ENCODE measurements around the gene NKX6-2.
"Not testable (repeated sequence)": the region's sequence is repeated elsewhere in the genome, so short reads cannot be mapped to it uniquely, and the experiment has no call there.

NKX6-2 gene

DNA sequence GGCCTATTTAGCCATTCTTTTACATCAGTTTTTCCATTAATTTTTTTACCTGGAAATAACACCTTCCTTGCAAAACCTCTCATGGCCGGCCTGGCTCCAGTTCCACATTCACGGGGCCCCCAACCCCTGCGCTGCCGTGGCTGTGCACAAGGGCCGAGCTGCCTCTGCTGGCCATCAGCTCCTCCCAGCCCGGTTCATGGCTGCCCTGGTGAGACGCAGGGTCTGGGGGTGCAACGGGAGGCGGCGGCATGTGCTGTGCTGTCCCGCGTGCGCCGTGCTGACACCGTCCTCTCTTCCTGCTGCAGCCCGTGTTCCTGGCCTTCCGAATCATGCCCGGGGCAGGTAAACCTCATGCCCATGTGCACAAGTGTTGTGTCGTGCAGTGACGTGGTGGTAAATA lies 4.4 kb downstream of the NKX6-2 start:
- no peak for DNase-seq (ENCODE audit: low read depth in 4 of 4, low spot score in 1 of 4)

DNA sequence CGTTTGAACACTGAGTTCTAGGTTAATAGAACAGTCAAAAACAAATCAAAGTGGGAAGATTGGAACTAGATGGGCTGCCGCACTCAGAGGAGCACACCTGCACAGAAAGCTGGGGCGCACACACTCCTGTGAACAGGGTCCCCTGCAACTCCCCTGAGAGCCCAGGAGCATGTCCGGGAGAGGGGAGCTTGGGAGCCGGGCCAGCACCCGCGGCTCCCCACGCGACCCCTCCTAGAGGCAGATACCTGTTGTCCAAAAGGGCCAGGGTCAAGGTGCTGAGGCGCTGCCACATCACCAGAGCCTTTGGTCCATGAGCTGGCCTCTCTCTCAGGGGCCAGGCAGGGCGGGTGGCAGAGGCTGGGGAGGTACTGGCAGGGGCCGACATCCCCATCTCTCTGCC lies 5.6 kb downstream of the NKX6-2 start:
- DNase-seq (ENCODE audit: low read depth in 4 of 4, low spot score in 1 of 4), result no peak

DNA sequence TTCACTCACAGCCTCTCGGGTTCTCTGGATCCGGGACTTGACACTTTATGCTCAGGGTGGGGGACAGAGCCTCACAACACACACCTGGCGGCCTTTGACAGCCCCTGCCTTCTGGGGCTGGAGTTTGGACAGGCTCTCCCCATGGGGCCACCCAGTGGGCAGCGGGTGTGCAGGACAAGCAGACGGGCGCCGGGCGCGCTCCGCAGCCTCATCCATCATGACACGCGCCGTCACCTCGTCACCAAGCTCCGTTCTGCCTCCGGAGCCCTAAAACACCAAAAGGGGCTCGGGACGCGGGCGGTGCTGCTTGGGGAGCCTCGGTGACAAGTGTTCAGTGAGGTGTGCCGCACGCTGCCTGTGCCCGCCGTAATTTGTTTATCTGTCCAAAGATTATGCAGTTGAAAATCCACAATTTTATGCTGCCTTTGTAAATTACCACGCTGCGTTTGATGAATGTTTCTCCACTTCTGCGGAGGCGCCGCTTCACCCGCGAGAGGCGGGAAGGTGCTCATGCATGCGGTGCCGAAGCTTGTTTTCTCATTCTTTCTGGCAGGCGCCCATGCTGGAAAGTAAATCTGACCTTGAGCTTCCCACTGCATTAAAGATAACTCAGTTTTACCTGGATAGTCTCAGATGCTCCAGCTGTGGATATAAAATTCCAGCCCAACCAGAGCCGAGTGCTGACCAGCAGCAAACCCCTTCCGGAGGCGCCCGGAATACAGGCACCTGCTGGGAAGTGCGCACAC lies 6.2 kb downstream of the NKX6-2 start:
- no peak for DNase-seq (ENCODE audit: low read depth in 4 of 4, low spot score in 1 of 4)

DNA sequence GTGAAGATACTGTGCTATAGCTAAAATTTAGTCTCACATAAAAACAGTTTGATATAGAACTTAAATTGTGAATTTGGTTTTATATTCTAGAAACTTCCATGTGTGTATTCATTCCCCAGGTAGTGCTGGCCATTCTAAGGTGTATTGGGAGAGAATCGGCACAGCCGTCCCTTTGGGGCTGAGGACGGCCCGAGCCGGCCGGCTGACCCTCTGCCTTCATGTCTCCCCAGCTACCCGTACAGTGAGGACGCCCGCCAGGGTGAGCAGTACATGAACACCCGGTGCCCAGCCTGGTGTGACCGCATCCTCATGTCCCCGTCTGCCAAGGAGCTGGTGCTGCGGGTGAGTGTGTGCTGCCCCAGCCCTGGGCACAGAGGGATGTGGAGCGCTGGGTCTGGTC lies 8.5 kb downstream of the NKX6-2 start:
- DNase-seq (ENCODE audit: low read depth in 4 of 4, low spot score in 1 of 4), result no peak

DNA sequence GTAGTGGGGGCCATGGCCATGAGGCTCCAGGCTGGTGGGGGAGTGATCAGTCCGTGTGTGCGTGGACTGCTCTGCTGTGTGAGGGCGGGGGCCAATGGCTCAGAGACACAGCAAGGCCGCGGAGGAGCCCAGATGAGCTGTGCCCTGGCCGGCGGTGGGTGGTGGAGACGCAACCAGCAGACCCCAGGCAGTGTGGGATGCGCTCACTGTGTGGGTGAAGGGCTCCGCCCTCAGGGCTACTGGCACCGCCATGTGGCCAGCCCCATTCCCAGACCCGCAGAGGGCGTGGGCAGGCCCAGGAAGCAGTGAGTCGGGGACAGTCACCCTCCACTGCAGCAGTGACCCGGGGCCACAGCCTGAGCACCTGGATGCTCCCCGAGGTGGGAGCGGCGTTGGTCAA lies 9.1 kb downstream of the NKX6-2 start:
- DNase-seq (ENCODE audit: low read depth in 4 of 4, low spot score in 1 of 4), result no peak

DNA sequence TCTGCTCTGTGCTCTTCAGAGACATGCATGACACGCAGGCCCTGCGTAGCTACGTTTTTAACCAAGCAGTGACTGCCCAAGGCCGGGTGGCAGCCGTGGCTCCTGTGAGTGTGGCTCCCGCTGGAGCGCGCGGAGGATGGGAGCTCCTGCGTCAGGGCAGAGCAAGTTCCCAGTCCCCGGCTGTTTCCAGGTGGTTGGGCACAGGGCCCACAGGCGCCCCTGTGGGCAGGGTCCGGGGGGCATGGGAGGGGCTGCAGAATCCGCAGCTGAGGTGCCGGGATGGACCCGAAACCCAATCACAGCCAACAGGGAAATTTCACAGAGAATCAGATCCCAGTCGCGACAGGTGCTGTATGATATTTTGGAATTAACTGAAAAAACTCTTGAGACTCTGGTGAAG lies 9.8 kb downstream of the NKX6-2 start:
- no peak for DNase-seq (ENCODE audit: low read depth in 4 of 4, low spot score in 1 of 4)

DNA sequence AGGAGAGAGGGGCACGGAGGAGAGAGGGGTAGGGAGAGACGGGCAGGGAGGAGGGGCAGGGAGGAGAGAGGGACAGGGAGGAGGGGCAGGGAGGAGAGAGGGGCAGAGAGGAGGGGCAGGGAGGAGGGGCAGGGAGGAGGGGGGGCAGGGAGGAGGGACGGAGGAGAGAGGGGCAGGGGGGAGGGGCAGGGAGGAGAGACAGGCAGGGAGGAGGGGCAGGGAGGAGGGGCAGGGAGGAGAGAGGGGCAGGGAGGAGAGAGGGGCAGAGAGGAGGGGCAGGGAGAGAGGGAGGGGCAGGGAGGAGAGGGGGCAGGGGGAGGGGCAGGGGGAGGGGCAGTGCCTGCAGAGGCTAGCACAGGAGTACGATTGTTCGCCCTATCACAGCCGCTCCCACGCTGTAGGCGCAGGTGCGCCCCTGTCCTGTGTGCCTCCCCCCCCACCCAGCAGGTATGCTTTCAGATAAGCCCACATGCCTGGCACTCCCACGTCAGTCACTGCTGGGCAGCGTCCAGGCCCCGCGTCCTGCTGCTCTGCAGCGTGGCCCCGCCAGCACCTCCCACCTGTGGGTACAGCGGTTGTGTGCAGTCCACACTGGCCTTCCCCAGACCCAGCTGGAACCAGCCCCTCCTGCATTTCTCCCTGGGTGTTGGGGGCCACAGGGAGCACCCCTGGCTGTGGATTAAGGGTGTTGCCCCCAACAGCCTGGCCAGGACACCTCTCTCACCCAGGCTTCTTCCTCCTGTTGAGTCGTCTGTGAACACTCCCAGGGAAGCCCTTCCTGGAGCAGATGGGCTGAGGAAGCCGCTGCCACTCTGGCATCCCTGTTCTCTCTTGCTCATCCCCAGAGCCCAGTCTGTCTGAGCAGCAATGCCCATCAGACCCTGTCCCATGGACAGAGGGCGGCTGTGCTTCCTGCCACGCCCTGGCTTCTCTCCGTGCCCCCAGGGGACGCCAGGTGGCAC lies 10.8 kb downstream of the NKX6-2 start:
- DNase-seq (ENCODE audit: low read depth in 4 of 4, low spot score in 1 of 4), result no peak

DNA sequence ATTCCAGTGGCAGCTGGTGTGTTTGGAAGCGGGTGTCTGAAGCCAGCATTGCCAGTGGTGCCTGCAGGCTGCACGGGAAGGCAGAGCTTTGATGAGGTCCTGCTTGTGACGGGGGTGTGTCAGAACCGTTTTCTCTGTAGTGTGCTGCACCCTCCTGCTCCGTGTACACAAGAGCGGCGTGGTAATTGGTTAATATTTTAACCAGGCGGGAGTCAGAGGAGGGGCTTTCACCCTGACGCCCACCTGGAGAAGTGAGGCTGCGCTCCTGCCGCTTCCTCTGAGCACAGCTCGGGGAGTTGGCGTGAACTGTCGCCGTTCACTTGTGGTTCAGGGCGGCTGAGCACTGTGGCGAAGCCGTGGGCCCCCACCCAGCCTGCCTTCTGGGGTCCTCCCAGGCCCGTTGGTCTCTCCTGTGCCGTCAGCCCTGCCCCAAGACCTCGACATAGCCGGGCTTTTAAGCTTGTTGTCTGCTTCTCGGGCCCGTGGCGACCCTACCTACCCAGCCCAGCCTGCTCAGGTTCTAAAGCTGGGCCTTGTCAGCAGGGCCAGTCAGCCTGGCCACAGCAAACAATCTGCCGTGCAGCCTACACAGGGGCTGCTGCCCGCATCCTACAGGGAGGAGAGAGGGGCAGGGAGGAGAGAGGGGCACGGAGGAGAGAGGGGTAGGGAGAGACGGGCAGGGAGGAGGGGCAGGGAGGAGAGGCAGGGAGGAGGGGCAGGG lies 11.6 kb downstream of the NKX6-2 start:
- DNase-seq (ENCODE audit: low read depth in 4 of 4, low spot score in 1 of 4), result no peak

DNA sequence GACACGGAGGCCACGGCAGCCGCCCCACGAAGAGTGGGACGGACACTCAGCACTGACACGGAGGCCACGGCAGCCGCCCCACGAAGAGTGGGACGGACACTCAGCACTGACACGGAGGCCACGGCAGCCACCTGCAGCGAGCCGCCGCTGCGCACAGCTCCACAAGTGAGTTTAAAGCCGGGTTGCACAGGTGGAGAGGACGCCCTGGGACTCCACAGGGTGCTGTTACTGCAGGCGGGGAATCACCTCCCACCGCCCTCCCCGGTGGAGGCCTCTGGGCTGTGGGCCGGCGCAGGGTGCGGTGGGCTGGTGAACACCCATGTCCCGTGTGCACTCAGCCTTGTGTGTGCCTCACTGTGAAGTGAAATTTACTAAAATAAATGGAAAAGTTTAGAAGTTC lies 13.1 kb downstream of the NKX6-2 start:
- not testable (repeated sequence) for DNase-seq (ENCODE audit: low read depth in 4 of 4, low spot score in 1 of 4)

DNA sequence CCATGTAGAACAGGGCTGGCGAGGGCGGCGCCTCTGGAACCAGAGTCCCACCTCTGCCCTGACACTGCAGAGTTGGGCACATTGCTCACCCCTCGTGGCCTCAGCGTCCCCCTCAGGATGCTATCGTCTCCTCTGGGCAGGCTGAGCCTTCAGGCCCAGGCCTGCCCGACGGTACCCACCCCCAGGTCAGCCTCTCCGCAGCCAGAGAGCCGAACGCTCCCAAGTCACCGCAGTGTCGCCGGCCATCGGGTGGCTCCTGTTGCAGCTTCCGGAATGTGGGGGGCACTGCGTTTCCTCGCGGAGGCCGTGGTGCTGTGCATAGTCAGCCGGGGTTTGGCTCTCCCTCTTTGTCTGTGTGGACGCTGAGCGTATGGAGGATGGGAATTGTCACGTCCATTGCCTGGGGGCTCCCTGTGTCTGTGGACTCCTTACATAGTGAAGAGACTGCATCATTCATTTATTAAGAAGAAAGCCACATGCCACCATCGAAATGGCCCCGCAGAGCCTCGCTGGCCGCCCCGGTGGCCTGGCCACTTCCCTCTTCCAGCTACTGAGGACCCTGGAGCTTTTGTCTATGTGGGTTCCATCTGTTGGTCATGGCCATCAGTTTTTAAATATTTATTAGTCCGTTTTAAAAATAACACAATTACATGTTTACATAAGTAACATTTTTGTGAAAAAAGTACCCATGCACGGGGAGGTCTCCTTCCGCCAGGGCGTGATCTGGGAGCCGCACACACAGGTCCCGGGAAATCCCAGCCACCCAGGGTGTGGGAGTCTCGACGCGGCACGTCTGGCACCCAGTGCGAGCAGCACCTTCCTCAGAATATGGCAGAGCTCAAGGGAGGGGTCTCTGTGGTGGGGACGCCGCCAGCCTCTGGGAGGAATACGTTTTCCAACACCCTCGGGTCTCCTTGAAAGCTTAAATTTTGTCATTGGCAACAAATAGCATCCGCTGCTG lies 15.6 kb downstream of the NKX6-2 start:
- DNase-seq (ENCODE audit: low read depth in 4 of 4, low spot score in 1 of 4), result no peak

DNA sequence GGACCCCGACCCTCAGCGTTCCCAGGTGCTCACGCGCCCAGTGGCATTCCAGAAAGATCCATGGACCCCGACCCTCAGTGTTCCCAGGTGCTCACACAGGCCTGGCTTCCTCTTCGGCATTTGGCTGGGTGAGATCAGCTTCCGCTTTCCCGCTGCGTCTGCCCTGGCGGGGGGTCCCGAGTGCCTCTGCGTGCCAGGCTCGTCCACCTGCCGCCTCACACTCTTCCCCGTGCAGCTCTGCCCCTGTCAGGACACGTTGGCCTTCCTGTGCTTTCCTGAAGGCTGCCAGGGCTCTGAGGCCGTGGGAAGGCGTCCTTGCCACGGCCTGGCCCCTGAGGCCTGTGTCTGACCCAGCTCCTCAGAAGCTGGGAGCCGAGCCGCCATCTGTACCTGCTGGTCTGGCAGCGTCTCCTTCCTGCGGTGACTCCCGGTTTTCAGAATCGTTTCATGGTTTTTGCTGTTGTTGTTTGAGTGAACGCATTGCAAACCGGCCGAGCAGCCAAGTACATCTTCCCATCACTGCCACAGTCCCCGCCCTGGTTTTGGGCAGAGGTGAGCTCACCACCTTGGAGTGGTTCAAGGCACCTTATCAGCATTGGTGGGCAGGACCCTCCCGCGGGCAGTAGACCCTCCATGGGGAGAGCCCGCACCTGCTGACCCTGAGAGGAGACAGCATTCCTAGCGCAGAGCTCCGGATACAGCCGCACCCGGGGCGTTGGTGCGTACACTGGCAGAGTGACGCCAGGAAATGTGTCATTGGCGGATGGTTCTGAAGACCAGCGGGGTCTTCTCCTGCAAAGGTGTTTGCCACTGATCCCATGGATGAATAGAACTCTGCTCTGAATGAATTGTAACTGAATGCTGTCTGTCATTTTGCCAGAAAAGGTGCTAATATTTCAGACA lies 17.4 kb downstream of the NKX6-2 start:
- no peak for DNase-seq (ENCODE audit: low read depth in 4 of 4, low spot score in 1 of 4)

DNA sequence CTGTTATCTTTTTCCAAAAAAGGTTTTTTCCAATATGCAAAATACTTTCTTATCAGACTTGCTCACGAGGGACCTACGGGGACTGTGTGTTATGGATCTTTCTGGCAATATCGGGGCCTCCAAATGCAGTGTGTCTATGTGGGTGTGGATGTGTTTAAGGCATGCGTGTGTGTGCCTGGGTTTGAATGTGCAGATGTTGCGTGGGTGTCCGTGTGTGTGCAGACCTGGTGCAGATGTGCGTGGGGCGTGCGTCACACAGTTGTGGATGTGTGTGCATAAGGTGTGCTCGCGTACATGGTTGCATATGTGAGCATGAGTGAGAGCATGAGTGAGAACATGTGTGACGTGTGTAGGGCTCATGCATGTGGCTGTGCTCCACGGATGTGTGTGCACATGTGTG lies 19.7 kb downstream of the NKX6-2 start:
- DNase-seq (ENCODE audit: low read depth in 4 of 4, low spot score in 1 of 4), result no peak

DNA sequence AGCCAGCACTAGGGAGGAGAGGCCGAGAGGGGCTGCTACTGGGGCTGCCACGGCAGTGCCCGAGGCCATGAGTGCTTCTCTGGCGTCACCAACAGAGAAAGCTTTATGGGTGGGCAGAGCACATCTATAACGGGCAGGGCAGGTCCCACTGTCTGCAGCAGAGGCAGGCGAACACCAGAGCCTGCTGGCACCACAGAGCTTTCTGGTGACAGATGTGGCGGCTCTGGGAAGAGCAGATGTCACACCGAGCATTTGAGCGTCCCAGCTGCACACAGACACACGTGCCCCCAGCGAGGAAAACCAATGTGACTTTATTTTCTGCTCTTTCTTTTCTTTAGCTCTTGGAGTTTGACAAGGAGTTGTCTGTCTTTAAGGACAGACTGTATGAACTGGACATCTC lies 20.5 kb downstream of the NKX6-2 start:
- DNase-seq (ENCODE audit: low read depth in 4 of 4, low spot score in 1 of 4), result no peak

DNA sequence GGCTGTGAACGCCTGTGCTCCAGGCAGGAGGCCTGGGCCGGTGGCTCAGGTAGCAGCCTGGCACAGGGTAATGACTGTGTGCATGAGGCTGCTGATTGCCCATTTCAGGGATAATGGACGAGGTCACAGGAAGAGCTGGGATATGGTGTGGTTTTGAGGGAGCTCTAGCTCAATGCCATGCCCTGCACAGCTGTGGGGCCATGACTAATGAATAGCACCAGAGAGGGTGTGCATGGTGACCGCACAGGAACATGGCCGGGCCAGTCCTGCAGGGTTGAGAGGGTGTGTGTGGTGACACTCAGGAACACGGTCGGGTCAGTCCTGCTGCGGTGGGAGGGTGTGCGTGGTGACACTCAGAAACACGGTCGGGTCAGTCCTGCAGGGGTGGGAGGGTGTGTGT lies 21.8 kb downstream of the NKX6-2 start:
- DNase-seq (ENCODE audit: low read depth in 4 of 4, low spot score in 1 of 4), result no peak

DNA sequence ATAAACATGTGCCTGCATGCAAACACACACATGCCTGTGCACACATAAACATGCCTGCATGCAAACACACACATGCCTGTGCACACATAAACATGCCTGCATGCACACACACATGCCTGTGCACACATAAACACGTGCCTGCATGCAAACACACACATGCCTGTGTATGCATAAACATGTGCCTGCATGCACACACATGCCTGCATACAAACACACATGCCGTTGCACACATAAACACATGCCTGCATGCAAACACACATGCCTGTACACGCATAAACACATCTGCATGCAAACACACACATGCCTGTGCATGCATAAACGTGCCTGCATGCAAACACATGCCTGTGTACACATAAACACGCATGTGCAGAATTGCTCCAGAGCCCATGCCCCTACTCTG lies 22.4 kb downstream of the NKX6-2 start:
- no peak for DNase-seq (ENCODE audit: low read depth in 4 of 4, low spot score in 1 of 4)

DNA sequence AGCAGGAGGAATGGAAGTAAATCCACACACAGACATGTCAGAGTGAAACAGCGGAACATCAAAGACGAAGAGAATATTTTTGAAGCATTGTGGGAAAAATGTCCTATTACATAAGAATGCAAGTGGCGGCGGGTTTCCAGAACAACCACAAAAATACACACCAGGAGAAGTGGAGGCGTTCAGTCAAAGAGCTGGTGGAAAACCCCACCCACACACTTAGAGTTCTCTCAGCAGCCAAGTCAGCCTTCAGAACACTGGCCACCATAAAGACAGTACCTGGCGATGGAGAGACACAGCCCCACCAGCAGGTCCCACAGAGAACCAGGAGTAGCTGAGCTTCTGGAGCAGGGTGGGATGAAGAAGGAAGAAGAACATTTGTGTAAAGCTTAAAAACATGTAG lies 23.7 kb downstream of the NKX6-2 start:
- no peak for DNase-seq (ENCODE audit: low read depth in 4 of 4, low spot score in 1 of 4)

DNA sequence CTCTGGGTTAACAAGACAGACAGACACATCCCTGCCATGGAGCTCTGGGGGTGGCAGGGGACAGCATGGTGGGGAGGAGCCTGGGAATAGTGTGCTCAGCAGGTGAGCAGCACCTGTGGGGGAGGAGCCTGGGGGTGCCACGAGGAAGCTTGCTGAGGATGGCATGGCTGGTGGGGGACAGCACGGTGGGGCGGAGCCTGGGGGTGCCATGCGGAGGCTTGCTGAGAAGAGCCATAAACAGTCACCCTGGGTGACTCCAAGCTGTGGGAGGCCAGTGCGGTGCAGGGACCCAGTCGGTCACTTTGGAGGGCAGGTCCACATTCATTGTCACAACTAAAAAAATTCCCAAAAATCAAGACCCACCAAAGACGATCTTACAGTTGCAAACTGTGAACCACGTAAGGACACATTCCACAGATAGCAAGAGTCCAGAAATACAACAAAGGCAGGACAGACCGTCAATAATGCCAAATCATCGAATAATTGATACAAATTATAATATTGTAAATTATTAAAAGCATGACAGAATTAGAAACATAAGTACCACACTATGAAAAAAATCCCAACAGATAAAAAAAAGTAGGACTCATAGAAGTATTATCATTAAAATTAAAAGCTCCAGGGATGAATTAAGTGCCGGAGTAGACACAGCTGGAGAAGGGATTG lies 24.4 kb downstream of the NKX6-2 start:
- DNase-seq (ENCODE audit: low read depth in 4 of 4, low spot score in 1 of 4), result no peak

DNA sequence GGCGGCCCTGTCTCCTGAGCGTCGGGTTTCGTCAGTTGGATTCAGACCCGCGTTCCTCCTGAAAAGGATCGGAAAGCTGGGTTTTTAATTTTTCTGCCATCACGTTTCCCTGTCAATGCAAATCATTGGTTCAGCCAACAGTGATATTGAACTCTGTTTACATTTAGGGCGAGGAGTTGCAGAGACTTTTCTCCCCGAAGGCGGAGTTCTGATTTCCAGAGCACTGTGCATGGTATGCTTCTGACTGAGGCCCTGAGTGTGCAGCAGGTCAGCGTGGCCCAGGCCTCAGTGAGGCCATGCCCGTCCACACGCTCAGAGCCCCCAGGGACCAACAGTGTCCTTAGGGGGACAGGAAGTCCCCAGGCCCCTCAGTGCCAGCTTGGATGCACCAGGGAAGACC lies 27.1 kb downstream of the NKX6-2 start:
- no peak for DNase-seq (ENCODE audit: low read depth in 4 of 4, low spot score in 1 of 4)

DNA sequence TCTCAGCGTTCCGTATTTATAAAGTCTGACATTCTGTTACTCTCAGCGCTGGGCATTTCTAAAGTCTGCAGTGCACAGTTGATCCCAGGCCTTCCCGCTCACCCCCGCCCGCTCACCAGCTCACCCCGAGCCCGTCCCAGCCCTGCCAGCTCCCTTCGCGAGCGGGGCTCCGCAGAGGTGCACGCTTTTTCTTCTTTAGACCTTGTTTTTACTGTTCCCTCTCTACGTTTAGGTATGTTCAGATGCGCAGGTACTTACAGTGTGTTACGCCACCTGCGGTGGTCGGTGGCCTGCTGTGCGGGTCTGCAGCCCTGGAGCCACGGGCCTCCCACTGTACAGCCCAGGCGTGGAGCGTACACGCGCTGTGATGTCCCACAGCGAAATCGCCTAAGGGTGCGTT lies 28.8 kb downstream of the NKX6-2 start:
- no peak for DNase-seq (ENCODE audit: low read depth in 4 of 4, low spot score in 1 of 4)
